ENCODE results near the gene ZFP64.

GRCh38 chr20:52179331-52180179 lies 12.0 kb downstream of the ZFP64 start:
- no peak for TF ChIP-seq CEBPB (IDR thresholded peaks at IDR 0.05)
- TF ChIP-seq TCF12 (IDR thresholded peaks at IDR 0.05; ENCODE audit: low read depth): no peak

Measured in Ishikawa (cell line).